NCI-H1105 treated with DMSO at 0.1 percent for 48 hours (cell line): Measurements from ENCODE around the gene NIT1.

Source experiments
- DNase-seq: peaks from one replicate; lab custom pipeline; 2025; lab: John Stamatoyannopoulos, UW

NIT1 gene

DNA sequence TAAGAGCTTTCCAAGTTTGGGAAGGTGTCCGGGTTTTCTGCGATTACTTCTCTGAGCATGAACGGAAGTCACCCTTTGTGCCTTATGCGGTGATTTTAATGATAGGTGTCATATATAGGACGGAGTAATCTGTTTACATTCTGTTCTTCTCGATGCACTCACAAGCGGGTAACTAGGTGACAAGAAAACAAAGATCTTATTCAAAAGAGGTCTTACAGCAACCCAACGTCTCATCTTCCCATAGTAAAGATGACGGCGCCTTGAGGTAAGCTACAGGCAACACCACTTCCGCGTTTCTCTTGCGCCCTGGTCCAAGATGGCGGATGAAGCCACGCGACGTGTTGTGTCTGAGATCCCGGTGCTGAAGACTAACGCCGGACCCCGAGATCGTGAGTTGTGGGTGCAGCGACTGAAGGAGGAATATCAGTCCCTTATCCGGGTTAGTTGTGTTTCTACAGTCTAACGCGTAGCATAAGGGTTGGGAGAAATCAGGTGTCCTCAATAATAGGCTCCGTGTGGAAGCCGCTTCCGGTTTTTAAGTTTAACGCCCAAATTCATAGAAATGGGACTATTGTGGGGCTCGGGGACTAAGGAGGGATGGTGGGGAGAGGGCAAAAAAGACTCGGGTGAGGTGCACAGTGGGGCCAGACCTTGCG lies 35.9 kb downstream of the NIT1 start, which contains the start of gene UFC1:
UFC1 (plus strand) TSS at position 297 of the 656 bp plus-strand sequence; CDS start at position 317, 20 bp downstream.
- DNase-seq: peak; percentile 93

DNA sequence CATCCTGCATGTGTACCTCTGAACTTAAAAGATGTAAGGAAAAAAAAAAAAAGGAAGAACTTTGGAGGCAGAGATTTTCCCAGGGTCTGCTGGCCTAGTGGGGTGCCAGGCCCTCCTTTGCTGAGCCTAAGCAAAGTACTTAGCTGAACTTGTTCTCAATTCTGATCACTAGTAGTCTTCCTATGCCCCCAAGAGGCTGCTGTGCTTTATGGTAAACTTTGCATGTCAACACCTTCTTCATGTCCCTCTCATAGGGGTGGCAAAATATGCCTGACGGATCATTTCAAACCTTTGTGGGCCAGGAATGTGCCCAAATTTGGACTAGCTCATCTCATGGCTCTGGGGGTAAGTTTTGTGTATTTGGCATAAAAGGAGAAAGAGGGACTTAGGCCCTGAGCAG lies 40.0 kb downstream of the NIT1 start:
- DNase-seq: no peak

DNA sequence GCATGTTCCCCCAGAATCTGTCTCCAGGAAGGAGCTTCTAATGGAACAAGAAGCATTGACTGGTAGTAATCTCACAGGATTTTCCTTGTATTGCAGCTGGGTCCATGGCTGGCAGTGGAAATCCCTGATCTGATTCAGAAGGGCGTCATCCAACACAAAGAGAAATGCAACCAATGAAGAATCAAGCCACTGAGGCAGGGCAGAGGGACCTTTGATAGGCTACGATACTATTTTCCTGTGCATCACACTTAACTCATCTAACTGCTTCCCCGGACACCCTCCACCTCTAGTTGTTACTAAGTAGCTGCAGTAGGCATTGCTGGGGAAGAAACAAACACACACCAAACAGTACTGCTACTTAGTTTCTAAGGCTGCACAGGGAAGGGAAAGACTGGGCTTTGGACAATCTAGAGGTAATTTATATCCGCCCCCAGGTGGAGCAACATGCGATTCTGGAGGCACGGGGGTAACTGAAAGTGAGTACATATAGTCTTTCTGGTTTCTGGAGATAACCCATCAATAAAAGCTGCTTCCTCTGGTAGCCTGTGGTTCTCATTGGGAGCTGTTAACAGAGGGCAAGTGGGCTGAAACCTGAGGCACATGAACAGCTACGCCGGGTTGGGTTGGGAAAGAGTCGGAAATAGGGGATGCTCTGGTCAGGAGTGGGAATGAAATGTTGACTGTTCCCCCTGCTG lies 40.6 kb downstream of the NIT1 start:
- no peak for DNase-seq

DNA sequence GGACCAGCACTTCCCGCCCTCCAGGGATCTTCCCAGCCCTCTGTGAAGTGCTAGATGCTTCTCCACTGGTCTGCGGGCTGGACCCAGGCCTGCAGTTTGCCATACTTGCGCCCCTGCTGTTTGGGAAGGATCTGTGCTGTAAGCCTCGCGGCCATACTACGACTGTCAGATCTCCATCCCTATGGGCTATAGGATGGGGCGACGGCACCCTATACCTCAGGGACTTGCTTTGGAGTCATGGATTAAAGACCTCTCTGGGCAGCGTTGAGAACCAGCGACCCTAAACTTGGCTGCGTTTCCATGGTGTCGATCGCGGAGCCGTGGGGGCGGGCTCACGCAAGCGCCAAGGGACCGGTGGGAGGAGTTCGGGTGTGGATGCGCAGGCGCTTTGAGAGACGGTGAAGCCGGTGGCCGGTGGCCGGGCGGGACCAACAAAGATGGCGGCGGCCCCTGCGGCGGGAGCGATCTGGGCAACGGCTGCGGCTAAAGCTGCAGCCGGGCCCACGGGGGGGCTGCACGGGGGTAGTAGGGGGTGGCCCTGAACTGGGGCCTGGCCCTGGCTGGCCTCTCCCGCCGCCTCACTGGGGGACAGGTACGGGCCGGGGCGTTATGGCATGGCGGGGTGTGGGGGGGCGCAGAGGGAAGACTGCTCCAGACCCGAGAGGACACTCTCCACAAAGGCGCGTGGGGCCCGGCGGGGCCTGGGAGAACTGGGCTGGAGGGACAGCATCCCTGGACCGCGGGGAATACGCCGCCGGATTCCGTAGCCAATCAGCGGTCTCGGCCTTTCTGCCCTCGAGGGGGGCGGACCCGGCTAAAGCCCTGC lies 41.4 kb downstream of the NIT1 start, which contains the start of gene USP21:
USP21 (plus strand) TSS at position 414 of the 826 bp plus-strand sequence. CDS start 1,141 bp downstream, outside the sequence.
- DNase-seq: peak; percentile 91

DNA sequence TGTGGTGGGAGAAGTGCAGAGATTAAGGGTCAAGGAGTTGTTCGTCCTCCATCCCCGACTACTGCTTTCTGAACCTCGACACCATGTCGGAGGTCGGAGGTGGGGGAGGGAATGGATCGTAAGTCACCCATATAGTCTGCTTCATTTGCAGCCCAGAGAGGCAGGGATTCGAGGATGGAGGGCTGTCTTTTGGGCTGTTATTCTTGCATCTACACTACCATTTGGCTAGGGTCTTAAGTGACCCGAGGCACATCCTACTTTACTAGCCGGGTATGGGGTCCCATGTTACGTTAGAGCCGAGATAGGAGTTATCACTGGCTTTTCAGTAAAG lies 42.0 kb downstream of the NIT1 start:
- no peak for DNase-seq

DNA sequence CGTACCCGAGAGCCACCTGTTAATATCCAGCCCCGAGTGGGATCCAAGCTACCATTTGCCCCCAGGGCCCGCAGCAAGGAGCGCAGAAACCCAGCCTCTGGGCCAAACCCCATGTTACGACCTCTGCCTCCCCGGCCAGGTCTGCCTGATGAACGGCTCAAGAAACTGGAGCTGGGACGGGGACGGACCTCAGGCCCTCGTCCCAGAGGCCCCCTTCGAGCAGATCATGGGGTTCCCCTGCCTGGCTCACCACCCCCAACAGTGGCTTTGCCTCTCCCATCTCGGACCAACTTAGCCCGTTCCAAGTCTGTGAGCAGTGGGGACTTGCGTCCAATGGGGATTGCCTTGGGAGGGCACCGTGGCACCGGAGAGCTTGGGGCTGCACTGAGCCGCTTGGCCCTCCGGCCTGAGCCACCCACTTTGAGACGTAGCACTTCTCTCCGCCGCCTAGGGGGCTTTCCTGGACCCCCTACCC lies 42.8 kb downstream of the NIT1 start:
- no peak for DNase-seq

DNA sequence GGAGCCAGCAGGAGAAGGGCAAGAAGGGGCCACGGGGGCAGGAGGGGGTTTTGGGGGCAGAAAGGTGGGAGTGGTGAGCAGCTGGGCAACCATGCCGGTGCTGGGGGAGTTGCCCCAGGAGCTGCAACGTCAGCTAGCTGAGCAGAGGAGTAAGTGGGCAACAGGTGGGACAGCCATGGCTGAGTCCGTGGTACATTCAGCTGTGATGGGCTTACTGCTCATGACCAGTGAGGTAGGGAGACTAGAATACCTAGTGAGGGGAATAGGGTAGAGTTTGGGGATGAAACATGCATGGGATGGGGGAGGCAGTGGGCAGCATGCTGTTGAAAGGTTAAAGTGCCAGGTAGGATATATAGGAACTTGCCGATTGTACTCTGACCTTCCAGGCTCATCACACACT lies 43.7 kb downstream of the NIT1 start:
- no peak for DNase-seq

DNA sequence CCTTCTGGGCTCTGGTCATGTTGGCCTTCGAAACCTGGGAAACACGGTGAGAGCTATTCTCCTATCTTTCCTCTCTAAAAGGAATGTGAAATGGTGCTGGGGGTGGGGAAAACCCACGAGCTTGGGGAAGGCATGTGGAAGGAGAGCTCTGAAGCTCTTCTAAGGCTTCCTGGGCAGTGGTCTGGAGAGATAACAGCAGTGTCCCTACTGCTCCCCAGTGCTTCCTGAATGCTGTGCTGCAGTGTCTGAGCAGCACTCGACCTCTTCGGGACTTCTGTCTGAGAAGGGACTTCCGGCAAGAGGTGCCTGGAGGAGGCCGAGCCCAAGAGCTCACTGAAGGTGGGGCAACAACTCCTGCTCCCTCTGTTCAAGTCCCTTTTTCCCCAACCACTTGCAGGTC lies 44.1 kb downstream of the NIT1 start:
- DNase-seq: no peak

DNA sequence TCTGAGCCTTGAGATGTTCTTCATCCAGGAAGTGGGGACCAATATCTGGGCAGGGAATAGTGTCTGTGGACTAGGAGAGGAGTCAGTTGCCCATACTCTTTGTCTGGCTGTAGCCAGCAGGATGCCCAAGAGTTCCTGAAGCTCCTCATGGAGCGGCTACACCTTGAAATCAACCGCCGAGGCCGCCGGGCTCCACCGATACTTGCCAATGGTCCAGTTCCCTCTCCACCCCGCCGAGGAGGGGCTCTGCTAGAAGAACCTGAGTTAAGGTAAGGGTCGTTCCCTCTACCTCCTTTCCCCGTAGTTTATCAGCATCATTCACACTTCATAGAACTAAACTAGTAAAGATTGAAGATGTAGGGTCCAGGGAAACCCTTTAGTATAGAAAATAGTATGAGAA lies 44.9 kb downstream of the NIT1 start:
- DNase-seq: no peak

DNA sequence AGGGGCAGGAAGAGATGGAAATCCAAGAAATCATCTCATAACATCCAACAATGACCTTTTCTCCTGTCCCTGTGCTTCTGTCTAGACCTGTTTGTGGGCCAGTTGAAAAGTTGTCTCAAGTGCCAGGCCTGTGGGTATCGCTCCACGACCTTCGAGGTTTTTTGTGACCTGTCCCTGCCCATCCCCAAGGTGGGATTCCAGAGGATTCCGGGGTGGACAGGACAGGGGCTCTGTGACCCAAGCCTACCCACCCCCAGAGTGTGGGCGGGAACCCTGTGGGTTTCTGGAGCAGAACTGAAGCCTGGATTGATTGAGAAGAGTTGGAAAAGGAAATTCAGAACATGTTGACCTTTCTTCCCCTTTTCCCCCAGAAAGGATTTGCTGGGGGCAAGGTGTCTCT lies 45.9 kb downstream of the NIT1 start:
- no peak for DNase-seq

DNA sequence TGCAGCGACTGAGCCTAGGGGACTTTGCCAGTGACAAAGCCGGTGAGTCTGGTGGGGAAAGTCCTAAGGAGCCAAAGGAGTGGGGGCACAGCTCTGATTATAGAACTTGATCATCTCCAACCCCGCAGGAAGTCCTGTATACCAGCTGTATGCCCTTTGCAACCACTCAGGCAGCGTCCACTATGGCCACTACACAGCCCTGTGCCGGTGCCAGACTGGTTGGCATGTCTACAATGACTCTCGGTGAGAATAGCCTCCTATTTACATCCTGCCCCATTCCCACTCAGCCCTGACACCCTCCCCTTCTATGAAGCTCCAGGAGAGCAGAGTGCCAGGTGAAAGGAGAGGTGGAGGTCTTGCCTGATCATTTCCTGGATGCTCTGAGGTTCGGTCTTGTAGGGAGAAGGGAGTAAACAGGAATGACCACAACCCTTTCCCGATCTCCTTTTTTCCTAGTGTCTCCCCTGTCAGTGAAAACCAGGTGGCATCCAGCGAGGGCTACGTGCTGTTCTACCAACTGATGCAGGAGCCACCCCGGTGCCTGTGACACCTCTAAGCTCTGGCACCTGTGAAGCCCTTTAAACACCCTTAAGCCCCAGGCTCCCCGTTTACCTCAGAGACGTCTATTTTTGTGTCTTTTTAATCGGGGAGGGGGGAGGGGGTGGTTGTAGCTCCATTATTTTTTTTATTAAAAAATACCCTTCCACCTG lies 47.2 kb downstream of the NIT1 start:
- no peak for DNase-seq

DNA sequence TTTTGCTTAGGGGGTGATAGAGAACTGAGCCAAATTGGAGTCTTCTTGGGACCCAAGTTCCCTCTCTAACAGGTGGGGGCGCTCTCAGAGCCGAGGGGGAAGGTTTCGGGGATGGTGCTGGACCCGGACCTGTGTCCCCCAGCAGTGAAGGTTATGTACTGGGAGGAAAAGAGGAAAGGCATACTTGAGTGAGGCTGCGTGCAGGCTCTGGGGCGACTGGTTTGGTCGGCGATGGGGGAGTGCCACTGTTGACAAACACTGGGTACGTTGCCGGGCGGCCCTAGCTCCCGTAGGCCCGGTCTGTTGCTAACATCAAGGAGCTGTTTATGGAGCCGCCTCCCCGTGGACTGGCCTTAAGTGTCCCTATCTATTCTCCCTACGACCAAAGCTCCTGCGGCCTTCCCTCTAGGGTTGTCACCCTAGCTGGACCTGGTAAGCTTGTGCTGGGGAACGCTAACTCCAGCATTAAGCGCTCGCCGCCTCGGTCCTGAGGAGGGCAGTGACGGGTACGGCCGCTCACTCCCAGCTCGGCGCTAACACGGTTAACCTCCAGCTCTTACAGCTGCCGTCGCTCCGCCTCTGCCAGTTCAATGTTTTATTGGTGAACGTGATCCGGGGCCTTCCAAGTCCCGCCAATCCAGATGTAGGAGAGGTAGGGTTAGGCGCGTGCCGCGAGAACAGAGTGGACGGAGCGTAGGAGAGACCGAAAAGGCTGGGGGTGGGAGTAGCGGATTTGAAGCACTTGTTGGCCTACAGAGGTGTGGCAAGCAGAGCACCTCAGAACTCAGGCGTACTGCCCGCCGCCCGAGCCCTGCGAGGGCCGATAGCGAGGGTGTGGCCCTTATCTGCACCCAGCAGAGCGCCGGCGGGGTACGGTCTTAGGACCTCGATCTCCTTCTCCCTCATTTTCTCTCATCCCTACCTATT lies 48.1 kb downstream of the NIT1 start, which contains the start of gene PPOX:
PPOX (plus strand) TSS at position 685 of the 927 bp plus-strand sequence. CDS start 422 bp downstream, outside the sequence.
- peak; percentile 99 for DNase-seq

DNA sequence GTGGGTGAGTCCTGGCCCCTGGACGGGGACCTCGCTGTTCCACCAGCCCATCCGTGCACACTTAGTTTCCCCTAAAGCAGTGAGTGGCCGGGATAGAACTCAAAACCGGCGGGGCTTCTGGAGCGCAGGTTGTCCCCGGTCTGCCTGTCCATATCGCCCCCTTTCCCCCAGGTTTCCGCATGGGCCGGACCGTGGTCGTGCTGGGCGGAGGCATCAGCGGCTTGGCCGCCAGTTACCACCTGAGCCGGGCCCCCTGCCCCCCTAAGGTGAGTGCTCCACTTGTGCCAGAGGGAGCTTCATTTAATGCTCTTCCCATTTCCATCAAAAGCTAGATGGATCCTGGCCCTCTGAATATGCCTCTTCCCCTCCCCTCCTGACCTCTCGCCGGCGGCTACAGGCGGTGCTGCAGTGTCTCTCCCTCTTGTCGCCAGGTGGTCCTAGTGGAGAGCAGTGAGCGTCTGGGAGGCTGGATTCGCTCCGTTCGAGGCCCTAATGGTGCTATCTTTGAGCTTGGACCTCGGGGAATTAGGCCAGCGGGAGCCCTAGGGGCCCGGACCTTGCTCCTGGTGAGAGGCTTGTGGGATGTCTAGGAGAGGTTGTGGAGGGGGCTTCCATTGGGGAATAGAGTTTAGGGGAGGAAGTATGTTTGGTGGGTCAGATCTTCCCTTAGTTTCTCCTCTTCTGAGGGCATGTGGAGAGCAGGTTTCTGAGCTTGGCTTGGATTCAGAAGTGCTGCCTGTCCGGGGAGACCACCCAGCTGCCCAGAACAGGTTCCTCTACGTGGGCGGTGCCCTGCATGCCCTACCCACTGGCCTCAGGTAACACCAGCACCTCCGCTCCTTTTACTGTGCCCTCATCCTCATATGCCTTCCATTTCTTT lies 49.0 kb downstream of the NIT1 start:
- peak; percentile 33 for DNase-seq

DNA sequence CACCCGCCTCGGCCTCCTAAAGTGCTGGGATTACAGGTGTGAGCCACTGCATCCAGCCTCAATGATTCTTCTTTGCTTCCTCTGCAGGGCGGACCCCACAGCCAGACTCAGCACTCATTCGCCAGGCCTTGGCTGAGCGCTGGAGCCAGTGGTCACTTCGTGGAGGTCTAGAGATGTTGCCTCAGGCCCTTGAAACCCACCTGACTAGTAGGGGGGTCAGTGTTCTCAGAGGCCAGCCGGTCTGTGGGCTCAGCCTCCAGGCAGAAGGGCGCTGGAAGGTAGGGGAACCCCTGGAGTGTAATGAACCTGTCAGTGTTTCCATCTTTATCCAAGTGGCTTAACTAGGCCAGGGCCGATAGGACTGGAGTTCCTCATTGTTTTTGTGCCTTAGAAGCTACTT lies 51.0 kb downstream of the NIT1 start:
- no peak for DNase-seq
